GM19328 (cell line): Measurements from ENCODE around the gene NAGS.
"Not testable (repeated sequence)": the region's sequence is repeated elsewhere in the genome, so short reads cannot be mapped to it uniquely, and the experiment has no call there.

Source experiments
- ATAC-seq: cut with Tn5 transposase; IDR thresholded peaks from one replicate; pipeline ENCODE4 v1.9.1; 2021; ENCODE audit warnings: mild to moderate bottlenecking, moderate library complexity; ENCODE audit not compliant: unreplicated experiment

Gene NAGS, protein sequence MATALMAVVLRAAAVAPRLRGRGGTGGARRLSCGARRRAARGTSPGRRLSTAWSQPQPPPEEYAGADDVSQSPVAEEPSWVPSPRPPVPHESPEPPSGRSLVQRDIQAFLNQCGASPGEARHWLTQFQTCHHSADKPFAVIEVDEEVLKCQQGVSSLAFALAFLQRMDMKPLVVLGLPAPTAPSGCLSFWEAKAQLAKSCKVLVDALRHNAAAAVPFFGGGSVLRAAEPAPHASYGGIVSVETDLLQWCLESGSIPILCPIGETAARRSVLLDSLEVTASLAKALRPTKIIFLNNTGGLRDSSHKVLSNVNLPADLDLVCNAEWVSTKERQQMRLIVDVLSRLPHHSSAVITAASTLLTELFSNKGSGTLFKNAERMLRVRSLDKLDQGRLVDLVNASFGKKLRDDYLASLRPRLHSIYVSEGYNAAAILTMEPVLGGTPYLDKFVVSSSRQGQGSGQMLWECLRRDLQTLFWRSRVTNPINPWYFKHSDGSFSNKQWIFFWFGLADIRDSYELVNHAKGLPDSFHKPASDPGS

DNA sequence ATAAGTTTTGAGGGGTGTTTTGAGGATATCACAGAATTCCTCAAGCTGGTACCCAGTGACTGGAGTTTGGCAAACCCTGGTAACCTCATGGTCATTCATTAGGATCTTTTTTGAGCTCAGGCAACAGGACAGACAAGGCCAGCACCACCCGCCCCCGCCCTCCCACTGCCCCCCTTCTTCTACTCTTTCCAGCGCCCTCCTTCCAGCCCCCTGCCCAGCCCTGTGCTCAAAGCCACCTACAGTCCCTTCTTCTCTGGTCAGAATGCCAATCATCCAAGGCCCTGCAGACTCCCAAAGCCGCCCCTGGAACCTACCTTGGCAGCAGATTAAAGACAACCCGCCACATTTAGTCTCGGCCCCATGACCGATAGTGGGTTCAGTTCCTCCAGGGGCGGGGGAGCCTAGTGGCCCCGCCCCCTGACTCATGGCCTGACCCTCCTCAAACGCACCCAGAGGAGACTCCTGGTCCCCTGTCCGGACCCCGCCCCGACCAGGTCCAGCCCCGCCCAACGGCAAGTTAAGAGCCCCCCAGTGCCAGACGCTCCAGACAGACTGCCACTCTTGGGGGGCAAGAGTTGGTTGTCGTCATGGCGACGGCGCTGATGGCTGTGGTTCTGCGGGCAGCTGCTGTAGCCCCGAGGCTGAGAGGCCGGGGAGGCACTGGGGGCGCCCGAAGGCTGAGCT, at the start of gene NAGS:
TSS of gene NAGS (plus strand) at position 546 of the 684 bp plus-strand sequence. CDS start at position 588, 42 bp downstream.
- ATAC-seq, result no peak

DNA sequence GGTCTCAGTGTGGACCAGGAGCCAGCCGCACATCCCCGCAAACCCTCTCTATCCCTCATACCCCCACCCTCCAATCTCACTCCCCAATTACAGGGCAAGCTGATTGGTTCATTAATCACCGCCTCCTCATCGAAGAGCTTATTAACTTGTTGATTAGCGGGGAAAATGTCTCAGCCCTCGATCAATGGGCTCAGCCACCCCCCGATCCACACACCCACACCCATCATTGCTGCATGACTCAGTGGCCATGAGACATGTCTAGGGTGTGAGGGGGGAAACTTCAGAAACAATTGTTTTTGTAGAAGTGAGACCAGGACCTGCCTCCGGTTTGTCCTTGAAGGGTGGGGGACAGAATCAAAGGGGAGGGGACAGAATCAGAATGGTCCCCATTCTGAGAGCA, 48.2 kb upstream of the NAGS start:
- ATAC-seq, result no peak

DNA sequence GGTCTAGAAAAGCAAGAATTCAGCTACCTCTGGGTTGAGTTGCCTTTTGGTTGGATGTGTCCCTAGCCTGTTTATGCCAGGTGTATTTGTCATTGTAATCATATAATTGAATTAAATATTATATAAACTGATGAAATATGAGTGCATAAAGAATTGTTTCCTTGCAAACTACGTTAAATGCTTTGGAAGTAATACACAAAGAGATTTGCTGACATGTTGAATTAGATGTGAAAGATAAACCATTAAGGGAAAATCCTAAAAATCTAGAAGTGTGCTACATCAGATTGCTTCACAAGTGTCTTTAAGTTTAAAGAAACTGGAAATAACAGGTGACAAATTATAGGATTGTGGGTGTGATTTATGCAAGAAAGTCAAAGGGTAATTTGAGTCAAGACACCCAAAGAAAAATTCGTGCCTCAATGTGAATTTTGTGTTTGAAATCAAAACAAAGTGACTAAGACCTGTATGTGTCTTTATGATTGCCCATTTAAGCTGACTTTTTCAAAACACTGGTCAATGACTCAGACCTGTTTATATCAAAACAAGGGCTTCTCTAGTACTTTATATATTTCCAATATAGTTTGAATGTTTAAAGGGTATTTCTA, 45.6 kb upstream of the NAGS start:
- no peak for ATAC-seq

DNA sequence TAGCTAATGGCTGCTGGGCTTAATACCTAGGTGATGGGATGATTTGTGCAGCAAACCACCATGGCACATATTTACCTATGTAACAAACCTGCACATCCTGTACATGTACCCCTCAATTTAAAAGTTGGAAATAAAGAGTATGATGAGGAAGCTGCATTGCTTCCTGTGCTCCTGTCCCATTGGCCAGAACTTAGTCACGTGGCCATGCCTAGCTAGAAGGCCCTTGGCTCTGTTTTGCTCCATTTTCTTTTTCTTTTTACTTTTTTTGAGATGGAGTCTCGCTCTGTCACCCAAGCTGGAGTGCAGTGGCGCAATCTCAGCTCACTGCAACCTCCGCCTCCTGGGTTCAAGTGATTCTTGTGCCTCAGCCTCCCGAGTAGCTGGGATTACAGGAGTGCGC, 43.1 kb upstream of the NAGS start:
- ATAC-seq, result not testable (repeated sequence)

DNA sequence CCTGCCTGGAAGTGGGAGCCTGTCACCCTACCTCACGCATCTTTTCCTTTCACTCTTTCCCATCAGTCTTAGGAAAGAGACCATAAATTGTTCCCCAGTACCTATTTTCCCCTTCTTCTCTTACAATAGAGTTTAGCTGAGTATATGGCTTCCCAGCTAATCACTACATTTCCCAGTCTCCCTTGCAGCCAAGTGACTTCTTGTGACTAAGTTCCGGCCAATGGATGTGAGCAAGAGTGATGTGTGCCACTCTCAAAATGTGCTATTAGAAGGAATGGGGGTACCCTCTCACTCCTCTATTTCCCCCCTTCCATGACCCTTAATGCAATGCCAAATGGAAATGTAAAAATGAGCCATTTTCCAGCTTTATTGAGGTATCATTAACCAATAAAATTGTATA, 42.5 kb upstream of the NAGS start:
- ATAC-seq, result no peak

DNA sequence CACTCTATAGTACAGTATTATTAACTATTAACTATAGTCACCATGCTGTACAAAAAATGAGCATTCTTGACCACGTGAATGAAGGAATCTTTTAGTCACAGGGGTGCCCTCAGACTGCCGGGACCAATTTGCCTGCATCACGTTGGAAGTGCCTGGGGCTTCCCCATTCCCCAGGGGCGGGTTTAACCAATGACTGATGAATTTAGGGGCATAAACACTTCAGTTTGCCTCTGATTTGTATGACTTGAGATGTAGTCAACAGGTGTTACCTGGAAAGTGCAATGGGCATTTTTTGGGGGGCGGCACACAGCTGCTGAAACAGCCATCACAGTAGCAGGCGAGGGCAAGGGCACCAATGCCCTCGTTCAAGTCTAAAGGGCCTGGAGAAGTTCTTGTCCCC, 41.9 kb upstream of the NAGS start:
- no peak for ATAC-seq

DNA sequence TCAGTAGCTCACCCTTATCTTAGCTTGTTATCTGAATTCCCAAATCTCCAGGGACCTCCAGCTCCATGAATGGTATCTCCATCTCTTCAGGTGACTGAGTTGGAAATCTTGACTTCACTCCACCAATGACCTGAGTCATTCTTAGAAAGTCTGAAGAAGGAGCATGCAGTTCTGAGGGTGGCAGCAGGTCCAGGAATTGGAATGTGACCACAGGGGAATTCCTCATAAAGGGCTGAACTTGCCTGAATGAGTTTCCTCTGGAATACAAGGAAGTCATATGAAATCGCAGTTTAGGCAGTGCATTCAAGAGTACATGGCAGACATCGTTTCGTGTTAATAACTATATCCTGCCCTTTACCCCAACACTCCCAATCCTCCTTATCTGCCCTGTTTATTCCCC, 38.1 kb upstream of the NAGS start:
- no peak for ATAC-seq

DNA sequence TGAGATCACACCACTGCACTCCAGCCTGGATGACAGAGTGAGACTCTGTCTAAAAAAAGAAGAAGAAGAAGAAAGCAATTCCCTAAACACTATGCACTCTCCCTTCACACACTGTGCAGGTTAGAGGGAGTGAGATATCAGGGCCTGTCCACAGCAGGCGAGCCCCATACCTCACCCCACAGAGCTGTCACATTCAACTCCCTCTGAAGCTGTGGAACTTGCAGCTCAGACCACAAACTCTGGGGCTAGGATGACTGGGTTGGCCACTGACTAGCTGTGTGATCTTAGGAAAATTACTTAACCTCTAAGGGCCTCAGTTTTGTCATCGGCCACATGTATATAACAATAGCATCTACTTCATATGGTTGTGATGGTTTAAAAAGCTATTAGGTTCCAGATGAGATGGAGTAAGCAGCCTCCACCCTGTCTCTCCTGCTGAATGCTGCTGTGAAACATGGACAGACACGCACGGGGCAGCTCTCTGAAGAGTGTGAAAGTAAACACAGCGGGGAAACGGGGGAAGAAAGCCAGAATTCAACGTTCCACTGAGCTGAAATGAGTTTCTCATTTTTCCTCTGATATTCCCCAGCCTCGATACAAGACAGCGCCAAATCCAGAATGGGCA, 37.1 kb upstream of the NAGS start:
- ATAC-seq, result no peak

DNA sequence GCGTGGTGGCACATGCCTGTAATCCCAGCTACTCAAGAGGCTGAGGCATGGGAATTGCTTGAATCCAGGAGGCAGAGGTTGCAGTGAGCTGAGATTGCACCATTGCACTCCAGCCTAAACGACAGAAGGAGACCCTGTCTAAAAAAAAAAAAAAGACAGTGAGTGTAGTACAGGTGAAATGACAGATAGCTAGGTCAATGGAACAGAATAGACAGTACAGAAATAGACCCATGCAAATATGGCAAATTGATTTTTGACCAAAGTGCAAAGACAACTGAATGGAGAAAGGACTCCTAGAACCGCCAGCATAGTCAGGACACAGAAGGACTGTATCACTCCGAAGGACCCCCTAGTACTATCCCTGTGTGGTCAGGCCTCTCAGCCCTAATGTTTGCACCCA, 34.1 kb upstream of the NAGS start:
- ATAC-seq, result no peak

DNA sequence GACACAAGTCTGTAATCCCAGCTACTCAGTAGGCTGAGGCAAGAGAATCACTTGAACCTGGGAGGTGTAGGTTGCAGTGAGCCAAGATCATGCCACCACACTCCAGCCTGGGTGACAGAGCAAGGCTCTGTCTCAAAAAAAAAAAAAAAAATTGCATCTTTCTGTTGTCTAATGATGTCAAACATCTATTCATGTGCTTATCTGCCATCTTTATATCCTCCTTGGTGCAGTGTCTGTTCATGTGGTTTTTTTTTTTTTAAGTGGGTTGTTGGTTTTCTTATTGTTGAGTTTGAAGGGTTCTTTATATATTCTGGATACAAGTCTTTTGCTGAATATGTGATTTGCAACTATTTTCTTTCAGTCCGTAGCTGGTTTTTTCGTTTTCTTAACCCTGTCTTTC, 33.0 kb upstream of the NAGS start:
- not testable (repeated sequence) for ATAC-seq

DNA sequence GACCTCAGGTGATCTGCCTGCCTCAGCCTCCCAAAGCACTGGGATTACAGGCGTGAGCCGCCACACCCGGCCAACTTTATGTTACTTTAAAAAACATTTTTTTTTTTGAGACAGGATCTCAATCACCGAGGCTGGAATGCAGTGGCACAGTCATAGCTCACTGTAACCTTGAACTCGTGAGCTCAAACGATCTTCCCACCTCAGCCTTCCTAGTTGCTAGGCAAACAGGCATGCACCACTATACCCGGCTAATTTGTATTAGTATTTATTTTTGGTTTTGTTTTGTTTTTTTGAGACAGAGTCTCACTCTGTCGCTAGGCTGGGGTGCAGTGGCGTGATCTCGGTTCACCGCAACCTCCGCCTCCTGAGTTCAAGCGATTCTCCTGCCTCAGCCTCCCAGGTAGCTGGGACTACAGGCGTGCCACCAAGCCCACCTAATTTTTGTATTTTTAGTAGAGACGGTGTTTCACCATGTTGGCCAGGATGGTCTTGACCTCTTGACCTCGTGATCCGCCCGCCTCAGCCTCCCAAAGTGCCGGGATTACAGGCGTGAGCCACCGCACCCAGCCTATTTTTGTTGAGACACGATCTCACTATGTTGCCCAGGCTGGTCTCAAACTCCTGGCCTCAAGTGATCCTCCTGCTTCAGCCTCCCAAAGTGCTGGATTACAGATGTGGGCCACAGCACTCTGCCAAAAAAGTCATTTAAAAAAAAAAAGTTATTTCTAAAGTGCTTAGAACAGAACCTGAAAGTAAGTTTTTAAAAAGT, 31.8 kb upstream of the NAGS start:
- ATAC-seq, result not testable (repeated sequence)

DNA sequence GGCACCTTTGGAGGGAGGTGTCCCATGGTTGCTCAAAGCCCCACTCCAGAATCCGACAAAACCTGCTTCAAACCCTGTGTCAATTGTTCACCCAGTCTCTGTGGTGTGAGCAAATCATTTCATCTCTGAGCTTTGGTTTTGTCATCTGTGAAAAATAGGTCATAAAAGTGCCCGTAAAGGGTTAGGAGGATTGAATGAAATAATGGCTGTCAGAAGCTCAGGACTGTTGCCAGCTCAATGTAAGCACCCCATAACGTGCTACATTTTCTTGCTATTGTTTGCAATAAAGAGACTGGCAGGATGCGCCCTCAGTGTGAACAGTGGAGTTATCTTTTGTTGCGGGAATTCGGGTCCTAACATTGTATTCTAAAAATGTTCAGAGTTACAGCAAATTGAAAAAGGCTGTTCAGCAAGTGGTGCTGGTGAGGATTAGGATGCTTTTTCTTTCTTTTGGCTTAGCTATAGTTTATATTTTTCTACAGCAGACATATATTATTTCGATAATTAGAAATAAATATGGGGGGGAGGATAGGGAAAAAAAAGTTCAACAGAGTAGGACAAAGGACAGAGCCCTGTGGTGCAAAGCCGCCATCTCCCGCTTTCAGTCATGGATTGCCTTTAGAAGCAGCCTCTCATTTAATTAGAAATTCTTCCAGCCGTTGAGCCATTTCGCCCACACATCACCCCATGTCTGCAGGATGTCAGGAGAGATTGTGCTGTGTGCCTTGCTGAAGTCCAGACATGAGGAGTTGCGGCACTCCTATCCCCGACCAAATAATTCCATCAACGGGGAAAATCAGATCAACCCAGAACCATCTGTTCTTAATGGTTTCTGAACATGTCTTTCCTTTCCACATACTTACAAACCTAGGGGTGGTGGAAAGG, 29.8 kb upstream of the NAGS start:
- ATAC-seq, result no peak

DNA sequence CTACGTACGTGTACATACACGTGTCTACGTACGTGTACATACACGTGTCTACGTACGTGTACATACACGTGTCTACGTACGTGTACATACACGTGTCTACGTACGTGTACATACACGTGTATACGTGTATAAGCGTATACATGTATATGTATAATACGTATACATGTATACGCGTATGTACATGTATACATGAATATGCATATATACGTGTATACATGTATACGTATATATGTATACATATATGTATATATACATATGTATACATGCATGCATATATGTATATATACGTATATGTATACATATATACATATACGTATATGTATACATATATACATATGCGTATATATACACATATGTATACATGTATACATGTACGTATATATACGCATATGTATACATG, 28.5 kb upstream of the NAGS start:
- no peak for ATAC-seq

DNA sequence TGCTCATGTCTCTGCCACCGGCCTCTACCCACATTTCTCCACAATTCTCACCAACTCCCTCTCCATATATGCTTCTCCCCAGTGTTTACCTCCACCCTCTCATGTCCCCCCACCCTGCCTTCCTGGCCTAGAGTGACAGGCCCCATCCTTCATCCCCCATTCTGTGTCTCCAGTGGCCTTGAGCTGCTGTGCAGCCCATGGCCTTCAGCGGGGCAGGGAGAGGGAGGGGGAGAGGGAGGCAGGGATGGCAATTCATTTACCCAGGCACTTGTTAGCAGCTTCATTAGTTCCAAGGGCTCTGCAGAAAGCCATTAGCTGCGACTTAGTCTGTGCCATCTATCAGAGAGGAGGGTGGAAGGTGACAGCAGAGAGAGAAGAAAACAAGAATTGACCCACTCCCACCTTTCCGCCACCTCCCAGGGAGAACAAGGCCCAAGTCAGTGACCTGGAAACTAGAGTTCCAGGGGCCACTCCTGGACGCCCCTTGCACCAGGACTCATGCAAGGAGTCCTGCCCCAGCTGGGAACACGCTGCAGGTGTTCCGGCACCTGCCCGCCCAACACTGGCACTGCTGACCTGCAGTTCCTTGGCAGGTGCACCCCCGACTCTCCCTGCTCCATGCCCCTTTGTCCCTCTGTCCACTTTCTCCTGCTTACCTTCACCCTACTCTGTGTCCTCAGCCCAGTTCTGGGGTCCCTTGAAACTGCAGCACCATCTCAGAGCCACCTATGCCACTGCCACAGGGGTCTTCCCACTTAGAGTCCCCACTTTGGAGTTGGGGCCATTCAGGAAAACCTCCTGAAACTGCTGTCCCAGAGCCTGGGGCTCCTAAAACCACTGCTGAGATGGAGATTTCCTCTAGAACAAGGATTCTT, 27.2 kb upstream of the NAGS start:
- ATAC-seq, result no peak

DNA sequence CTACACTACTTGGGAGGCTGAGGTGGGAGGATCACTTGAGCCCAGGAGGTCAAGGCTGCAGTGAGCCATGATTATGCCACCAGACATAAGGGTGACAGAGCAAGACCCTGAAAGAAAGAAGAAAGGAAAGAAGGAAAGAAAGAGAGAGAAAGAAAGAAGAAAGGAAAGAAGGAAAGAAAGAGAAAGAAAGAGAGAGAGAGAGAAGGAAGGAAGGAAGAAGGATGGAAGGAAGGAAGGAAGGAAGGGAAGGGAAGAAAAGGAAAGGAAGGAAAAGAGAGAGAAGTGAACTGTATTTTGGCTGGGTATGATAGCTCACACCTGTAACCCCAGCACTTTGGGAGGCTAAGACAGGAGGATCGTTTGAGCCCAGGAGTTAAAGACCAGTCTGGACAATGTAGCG, 26.3 kb upstream of the NAGS start:
- no peak for ATAC-seq

DNA sequence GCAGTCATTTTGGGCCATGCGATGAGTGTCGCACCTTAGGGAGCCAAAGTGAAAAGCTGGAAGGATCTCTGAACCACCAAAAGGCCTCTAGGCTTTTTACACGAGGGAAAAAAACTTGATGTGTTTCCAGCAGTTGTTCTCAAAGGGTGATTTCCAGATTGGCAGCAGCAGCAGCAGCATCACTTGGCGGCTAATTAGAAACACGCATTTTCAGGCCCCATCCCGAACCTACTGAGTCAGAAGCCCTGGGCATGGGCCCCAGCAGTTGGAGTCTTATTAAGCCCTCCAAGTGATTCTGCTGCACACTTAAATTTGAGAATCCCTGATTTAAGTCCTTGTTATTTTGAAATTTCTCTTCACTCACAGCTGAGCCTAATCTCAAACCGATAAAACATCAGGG, 25.4 kb upstream of the NAGS start:
- no peak for ATAC-seq

DNA sequence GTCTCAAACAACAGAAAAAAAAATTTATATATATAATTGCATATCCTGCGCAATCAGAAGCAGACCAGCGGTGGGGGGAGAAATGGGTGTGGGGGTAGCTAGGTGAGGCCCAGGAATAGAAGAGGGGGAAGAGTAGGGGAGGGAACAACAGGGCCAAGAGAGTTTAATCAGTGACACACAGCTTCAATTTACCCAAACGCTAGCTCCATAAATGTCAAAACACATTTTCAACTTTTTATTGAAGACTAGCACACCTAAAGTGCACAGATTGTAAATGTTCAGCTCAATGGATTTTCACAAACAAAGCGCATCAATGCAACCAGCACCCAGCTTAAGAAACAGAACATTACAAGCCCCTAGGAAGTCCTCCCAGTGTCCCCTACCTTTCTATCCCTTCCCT, 24.8 kb upstream of the NAGS start:
- no peak for ATAC-seq

DNA sequence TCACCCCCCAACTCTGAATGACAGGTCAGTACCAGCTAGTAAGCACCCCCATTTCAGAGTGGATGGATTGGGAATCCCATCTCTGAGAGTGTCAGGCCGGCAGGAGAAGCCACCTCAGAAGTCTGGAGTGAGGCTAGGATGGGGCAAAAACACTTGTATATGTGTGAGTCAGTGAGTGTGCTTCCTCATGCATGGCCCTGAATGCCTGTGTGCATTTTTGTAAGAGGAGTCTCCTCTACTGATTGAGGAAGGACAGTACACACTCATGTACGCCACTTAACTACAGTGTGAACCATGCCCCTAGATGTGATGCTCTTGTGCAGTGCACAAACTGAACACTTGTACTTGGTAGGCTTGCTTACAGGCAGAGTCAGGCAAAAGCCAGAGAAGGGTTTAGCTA, 22.3 kb upstream of the NAGS start:
- ATAC-seq, result no peak

DNA sequence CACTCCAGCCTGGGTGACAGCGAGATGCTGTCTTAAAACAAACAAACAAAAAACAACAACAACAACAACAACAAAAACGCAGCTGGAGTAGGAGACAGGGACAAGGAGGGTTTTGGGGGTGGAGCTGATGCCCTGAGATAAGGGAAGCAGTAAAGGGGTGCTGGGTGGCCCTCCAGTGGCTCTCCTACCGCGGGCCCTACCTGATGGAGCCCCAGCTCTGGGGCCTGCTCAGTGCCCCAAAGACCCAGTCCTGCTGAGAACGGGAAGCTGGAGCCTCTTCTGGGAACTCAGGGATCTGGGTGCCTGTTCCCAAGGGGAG, 21.3 kb upstream of the NAGS start:
- ATAC-seq, result no peak
